Activated naive CD4-positive, alpha-beta T cell treated with Interleukin-2 at 50 U/mL for 16 hours (primary cell): Measurements from ENCODE around the gene MDP1.
"Not testable (repeated sequence)": the region's sequence is repeated elsewhere in the genome, so short reads cannot be mapped to it uniquely, and the experiment has no call there.

Experiments used
- DNase-seq: peaks from one replicate; pipeline ENCODE4 v3.0.0-alpha.2; 2020

Gene MDP1

DNA sequence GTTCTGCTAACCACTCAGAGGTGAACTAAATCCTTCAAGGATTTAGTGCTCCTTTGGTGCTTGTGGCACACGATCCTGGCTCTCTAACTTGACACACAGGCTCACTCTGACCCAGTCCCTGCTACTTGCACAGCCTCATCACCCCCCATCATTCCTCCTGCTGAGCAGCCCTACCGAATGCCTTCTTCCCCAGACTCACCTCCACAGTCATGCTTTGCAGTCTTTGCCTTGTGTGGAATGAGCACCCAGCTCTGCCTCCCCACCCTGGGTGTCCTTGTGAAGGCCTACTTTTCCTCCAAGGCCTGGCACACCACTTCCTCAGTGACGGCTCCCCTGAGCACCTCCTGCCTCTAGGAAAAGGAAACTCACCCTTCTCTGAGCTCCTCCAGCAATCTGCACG lies 34.5 kb upstream of the MDP1 start:
- DNase-seq, result no peak

DNA sequence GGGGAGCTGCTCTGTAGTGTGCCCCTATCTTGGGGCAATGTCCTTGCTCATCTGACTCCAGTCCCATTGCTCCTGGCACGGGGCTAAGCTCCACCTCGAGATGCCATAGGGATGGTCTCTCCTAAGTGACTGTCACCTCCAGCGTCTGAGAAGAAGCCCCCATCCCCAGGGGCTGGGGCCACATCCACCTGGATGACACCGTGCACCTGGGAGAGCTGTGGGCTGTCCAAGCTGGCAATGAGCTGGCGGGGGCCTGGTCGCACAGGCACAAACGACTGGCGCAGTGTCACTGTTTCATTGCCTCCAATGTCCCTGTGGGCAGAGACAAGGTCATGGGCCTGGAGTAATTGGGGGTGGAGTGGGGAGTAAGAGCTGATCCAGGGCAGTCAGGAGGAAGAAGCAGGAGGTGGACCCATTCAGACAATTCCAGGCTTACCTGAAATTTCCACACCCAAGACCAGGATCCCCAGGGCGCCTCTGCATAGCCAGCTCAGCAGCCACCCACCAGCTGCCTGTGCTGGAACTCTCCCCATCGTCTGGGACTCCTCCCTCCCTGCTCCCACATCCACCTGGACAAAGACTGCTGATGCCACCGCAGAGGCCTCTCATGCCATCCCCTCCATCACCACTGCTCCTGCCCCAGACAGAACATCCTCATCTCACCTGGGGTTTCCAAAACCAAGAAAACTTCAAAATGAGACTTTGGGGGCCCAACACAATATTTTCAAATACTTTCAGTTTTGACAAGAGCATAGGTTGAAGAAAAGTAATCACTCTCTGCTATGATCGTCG lies 33.6 kb upstream of the MDP1 start:
- no peak for DNase-seq

- DNase-seq, result no peak
Measured at GRCh38 chr14:24247422-24247821, 31.6 kb upstream of the MDP1 start.

DNA sequence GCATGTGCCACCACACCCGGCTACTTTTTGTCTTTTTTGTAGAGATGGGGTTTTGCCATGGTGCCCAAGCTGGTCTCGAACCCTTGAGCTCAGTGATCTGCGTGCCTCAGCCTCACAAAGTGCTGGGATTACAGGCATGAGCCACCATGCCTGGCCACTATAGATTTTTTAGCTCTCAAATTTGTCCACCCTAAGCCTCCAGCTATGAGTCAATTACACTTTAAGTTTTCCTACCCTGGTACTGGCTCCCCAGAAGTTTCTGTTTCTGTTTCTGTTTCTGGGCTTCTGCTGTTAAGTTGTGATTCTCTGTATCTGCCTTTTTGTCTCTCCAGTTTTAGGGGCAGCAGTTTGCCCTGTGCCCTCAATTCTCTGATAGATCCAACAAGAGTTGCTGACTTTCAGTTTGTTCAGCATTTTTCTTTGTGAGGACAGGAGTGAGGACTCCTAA lies 30.9 kb upstream of the MDP1 start:
- DNase-seq, result peak; percentile 21

DNA sequence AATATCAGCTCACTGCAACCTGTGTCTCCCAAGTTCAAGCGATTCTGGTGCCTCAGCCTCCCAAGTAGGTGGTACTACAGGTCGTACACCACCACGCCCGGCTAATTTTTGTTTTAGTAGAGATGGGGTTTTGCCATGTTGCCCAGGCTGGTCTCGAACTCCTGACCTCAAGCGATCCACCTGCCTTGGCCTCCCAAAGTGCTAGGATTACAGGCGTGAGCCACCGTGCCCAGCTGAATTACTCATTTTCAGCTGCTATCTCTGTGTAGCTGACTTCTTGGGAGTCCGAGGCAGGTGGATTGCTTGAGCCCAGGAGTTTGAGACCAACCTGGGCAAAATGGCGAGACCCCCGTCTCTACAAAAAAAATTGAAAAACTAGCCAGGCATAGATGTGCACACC lies 29.5 kb upstream of the MDP1 start:
- not testable (repeated sequence) for DNase-seq

DNA sequence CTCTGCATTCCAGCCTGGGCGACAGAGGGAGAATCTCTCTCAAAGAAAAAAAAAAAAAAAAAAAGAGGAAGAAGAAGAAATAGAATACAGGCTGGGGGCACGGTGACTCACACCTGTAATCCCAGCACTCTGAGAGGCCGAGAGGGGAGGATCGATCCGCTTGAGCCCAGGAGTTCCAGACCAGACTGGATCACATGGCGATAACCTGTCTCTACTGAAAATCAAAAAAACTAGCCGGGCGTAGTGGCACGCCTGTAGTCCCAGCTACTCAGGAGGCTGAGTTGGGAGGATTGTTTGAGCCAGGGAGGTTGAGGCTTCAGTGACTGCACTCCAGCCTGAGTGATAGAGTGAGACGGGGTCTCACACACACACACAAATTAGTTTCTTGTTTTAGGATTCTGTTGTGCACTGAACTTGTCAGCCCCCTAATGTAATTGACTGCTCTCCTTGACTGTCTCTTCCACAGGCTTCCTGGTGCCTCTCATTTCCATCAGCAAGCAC lies 27.5 kb upstream of the MDP1 start:
- DNase-seq, result no peak

GRCh38 chr14:24241829-24242443 lies 26.1 kb upstream of the MDP1 start:
- DNase-seq, result peak; percentile 94

DNA sequence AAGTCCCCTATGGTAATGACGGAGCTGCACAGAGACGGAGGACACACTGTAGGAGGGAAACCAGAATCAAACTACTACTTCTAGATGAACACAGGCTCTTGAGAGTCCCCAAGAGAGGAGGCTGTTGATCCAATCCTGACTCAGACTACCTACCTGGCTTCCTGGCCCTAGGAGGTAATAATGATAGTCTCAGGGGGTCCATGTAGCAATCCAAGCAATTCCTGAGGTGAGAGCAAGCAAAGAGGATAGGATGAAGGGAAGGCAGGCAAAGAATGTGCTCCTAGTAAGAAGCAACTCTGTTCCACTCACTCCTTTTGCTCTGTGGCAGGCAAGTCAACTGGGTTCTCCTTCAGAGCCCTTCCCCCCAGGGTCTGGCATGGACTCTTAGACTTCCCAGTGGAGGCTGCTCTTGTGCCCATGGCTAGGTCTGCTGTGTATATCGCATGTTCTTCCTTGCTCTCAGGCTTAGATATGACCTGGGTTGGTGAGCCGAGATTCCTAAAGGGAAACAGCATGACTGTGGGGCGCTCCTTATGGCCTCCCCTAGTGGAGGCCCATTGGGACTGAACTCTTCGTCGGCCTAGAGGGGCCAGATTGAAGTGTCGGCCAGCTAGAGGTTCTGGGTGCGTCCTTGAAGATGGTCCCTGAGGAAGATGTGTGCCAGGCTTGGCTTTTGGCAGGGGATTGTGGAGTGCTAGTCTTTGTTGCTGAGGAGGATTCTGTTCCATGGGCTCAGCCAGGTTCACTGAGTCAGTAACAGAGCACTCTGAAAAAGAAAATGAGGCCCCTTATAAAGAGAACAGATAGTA lies 24.4 kb upstream of the MDP1 start:
- DNase-seq, result no peak

DNA sequence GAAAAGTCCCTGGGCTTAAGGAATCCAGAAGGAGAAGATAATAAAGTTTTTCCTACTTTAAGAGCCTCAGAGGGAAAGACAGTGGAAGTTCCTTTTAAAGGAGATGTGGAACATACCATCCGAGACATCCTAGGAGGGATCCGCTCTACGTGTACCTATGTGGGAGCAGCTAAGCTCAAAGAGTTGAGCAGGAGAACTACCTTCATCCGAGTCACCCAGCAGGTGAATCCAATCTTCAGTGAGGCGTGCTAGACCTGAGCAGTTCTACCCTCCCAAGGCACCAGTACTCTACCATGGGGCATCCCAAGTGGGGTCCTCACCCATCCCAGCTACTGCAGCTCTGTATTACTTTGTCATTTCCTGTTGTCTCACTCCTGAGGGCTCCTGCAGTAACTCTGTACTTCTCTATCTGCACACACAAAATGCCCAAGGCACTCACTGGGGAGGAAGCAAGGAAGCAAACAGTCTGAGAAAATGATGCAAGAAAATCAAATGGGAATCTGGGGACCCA lies 22.7 kb upstream of the MDP1 start:
- DNase-seq, result no peak

DNA sequence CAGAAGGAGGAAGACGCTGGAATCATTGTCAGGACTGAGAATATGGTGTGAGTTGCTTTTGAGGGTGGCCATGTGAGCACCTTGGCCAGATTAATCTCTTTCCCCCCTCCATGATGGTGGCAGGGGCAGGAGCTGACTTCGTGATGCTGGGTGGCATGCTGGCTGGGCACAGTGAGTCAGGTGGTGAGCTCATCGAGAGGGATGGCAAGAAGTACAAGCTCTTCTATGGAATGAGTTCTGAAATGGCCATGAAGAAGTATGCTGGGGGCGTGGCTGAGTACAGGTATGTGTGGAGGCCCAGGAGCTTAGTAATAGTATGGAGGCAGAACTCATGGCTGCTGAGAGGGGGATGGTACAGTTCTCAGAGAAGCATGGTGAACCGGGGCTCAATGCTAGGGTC lies 22.3 kb upstream of the MDP1 start:
- no peak for DNase-seq

DNA sequence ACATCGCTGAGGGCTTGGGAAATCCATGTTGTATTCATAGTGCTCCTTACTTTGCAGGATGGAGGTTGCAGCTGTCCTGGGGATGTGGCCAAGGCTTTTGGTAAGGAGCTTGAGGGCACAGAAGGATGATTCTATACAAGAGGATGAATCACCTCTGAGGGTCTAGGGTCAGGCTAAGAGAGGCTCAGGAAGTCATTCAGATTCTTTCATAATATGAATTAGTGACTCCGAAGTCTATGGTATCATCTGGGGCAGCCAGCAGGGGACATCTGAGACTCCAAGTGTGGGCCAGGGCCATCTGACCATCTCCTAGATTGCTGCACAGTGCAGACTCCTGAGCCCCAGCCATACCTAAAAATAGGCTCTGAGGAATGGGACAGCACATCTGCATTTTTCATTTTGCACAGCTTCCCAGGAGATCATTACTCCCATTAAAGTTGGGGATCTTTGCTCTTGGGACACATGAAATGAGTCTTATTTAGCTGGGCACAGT lies 21.6 kb upstream of the MDP1 start:
- DNase-seq, result no peak

DNA sequence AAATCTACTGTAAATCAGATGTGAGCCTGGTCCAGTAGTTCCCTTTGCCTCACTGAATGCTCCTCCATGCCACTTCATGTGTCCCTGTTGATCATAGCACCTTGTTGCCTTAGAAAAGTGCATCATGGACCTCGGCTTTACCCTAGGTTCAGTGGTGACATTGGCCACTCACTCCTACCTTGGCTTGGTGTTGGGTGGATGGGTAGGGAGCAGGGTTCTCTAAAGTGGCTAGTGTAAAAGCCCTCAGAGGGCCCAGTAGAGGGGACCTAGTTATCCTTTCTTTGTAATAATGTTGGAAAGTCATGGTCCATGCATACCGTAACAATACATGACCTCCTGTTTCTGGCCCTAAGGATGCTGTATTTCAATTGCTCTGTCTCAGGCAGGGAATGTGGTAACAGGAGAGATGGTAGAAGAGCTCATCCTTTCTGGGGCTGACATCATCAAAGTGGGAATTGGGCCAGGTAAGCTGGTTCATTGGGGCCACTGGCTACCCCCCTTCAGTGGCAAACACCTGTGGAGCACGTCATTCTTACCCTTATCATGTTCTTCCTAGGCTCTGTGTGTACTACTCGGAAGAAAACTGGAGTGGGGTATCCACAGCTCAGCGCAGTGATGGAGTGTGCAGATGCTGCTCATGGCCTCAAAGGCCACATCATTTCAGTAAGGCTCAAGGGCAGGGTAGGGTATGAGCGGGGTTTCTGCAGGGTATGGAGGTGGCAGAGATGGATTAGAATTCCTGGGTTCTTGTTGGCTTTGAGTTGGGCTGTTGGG lies 21.0 kb upstream of the MDP1 start:
- DNase-seq, result no peak

- DNase-seq, result no peak
Measured at GRCh38 chr14:24235804-24236688, 20.2 kb upstream of the MDP1 start.

GRCh38 chr14:24234095-24235005 lies 18.5 kb upstream of the MDP1 start:
- DNase-seq, result no peak

GRCh38 chr14:24233538-24233866 lies 17.6 kb upstream of the MDP1 start:
- no peak for DNase-seq

DNA sequence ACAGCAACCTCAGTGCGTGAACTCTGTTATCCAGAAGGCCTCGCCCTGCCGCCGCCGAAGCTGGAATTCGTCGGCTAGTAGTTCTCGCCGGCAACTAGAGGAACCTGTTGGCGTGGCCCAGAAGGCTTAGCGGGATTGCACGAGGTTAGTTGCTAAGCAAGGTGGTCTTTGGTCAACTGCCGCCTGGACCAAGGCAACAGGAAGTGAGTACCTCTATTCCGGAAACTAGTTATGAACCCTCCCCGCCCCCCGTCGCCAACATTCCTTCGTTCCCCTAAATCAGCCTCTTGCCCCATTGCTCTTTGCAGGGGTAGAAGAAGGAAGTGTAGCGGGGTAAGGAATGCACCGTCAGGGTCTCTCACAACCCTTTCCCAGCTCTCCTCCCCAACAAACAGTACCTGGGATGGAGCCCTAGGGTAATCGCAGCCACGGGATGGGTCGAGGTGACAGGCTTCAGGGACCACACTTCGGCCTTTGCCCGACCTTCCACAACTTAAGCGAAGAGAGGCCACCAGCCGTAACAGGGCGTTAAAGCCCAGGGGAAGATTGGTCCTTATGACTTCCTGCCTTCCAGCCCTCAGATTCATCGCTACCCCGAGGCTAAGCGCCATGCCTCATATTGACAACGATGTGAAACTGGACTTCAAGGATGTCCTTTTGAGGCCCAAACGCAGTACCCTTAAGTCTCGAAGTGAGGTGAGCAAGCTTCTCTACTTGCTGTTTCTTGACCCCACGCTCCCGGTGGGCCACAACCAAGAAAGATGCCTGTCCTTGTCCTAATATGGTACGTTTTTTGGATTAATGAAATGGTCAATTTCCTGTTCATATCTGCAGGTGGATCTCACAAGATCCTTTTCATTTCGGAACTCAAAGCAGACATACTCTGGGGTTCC lies 17.0 kb upstream of the MDP1 start, which contains the start of gene GMPR2:
GMPR2 (plus strand) TSS at position 285 of the 893 bp plus-strand sequence; CDS start at position 610, 325 bp downstream.
- DNase-seq, result peak; percentile 13

DNA sequence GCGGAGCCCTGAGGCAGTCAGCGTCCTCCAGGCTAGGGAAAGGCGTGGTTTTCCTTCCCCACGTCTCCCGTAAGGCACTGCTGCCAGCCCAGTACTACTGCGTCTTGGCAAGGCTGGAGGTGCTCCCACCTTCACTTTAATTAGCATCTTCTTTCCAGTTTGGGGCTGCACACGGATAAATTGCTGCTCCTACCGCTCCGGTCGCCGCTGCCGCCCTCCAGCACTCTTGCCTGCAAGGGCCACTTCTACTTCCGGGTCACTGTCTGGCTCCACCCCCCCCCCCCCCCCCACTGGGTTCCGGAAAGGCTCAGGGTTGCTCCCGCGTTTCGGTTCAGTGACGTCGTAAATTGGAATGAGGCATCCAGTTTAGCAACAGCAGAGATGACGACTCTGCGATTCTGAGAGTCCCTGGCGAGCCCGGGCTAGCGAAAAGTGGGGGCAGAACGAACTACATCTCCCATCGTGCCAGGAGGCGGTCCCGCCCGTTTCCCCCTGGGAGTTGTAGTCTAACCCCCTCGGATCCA lies 16.3 kb upstream of the MDP1 start, which contains the start of gene NEDD8:
NEDD8 (minus strand) TSS at position 247 of the 524 bp plus-strand sequence; CDS start at position 147, 100 bp downstream.
- DNase-seq, result peak; percentile 93

DNA sequence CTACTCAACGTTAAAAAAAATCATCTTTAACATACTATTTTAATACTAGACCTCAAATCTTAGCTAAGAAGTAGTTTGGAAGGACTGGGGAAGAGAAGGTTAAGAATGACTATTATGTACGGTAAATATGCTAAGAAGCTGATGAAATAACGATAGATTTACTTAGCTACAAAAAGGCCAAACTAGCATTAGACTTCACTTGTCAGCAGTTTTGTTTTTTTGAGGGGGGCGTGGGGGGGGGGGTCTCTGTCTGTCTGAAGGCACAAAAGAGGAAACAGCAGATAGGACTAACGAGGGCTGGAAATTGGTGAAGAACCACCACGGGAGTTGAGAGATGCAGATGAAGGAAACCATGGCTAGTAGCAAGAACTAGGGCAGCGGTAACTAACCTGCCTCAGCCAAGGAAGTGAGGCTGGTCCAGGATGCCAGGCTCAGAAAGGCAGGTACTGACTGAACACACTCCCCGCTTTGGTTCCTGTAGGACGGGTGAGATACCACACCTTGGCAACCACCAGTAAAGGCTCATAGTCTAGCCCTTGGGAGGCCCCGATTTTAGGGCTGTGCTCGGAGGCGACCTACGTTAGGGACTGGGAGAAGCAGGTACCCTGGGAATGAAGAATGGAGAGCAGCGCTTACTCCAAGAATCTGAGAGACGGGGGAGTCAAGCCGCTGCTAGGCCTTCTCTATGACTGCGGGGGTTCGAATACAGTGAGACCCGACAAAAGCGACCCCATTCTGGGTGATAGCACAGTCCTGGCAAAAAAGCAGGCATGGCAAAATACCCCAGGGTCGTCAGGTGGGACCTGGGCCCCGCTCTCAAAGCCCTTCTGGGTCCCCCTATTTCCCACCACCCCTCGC lies 15.6 kb upstream of the MDP1 start:
- peak; percentile 24 for DNase-seq
